Smooth muscle cell (in vitro differentiated cells): ENCODE results near the gene OPN4. TPM values are rescaled to one million over a fixed set of nuclear protein-coding genes. Genes with fewer than 3 reads are reported as not detected.

Source experiments
- DNase-seq: peaks from one replicate; lab custom pipeline; 2025; ENCODE audit not compliant: unreplicated experiment; lab: John Stamatoyannopoulos, UW
- H2AFZ ChIP-seq: fragments of 200-600 bp; sonication (generic); 2 replicates; pipeline ENCODE4 v1.6.0; 2016; ENCODE audit warnings: antibody characterized with exemption, low read depth, mild to moderate bottlenecking
- H3F3A ChIP-seq: fragments of 200-600 bp; sonication (generic); 2 replicates; pipeline ENCODE4 v1.6.0; 2017; ENCODE audit warnings: antibody characterized with exemption, low read depth
- H3K27ac ChIP-seq: fragments of 200-600 bp; sonication (generic); 2 replicates; pipeline ENCODE4 v1.5.1; 2016; ENCODE audit warnings: low read depth, mild to moderate bottlenecking
- H3K27me3 ChIP-seq: fragments of 200-600 bp; sonication (generic); 2 replicates; pipeline ENCODE4 v1.6.1; 2016; ENCODE audit warnings: low read depth, mild to moderate bottlenecking
- H3K36me3 ChIP-seq: fragments of 200-600 bp; sonication (generic); 2 replicates; pipeline ENCODE4 v1.5.1; 2016; ENCODE audit warnings: low read depth
- H3K4me1 ChIP-seq: fragments of 200-600 bp; sonication (generic); 2 replicates; pipeline ENCODE4 v1.5.1; 2016; ENCODE audit warnings: low read depth
- H3K4me2 ChIP-seq: fragments of 200-600 bp; sonication (generic); 2 replicates; pipeline ENCODE4 v1.6.0; 2016; ENCODE audit warnings: mild to moderate bottlenecking
- H3K4me3 ChIP-seq: fragments of 200-600 bp; sonication (generic); 2 replicates; pipeline ENCODE4 v1.5.1; 2016; ENCODE audit warnings: mild to moderate bottlenecking
- H3K79me2 ChIP-seq: fragments of 200-600 bp; sonication (generic); 2 replicates; pipeline ENCODE4 v1.6.0; 2016; ENCODE audit warnings: low read depth, mild to moderate bottlenecking
- H3K9ac ChIP-seq: fragments of 200-600 bp; sonication (generic); 2 replicates; pipeline ENCODE4 v1.6.0; 2016; ENCODE audit warnings: low read depth
- H3K9me3 ChIP-seq: fragments of 200-600 bp; sonication (generic); replicated peaks from 2 replicates; pipeline ENCODE4 v1.5.1; 2016; ENCODE audit warnings: low read depth
- H4K20me1 ChIP-seq: fragments of 200-600 bp; sonication (generic); 2 replicates; pipeline ENCODE4 v1.6.0; 2016; ENCODE audit warnings: low read depth
- WGBS: methylation state at CpG from one replicate; pipeline ENCODE4 v1.1.7; 2016; ENCODE audit warnings: low lambda C conversion rate; 5-methylcytosine and 5-hydroxymethylcytosine counted together
- polyA plus RNA-seq: library from polyadenylated mRNA; unstranded; fragments of >200 nt; fragmentation: Nextera tagmentation; extraction: Ambion mirVana; gene quantifications from 2 replicates; pipeline ENCODE4 v1.2.1, GENCODE V29; 2016
- total RNA-seq: library from RNA; depleted of rRNA; stranded (reverse); fragments of >200 nt; gene quantifications from 2 replicates; pipeline ENCODE4 v1.2.3, GENCODE V29; 2014
- TF ChIP-seq, protein P1 (sequence below): fragments of 200-600 bp; sonication (generic); IDR thresholded peaks from 2 replicates; pipeline ENCODE4 v1.5.1; 2017; ENCODE audit warnings: borderline replicate concordance, mild to moderate bottlenecking, antibody characterized with exemption; ENCODE audit not compliant: insufficient read depth, poor library complexity, severe bottlenecking

The OPN4 gene
- total and polyA plus RNA-seq, 2 experiments from 2014 or later, result not detected

DNA sequence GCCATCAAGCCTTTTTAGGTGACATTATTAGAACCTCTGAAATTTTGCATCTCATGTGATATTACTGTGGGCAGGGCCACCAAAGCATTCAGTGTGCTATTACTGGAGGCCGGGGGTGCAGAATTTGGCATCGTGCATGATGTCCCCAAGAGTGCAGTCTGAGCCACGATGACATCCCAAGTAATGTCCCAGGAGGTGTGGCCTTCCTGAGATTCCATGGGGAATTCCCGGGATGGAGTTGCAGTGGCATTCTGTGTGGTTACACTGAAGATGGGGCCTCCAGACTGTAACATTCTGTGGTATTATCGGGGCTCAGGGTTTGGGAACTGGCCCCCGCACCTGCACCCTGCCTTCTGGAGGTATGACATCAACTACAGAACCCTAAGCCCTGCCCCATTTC, 23.0 kb downstream of the OPN4 start:
- H4K20me1 ChIP-seq, result no peaks in the 10 kb centered on the region
- H3K4me3 ChIP-seq, result no peak overlapping the region
- no peaks in the 10 kb centered on the region for H3F3A ChIP-seq
- no peaks in the 10 kb centered on the region for H3K27me3 ChIP-seq
- no peak overlapping the region for H3K27ac ChIP-seq
- H3K9me3 ChIP-seq, result no peaks in the 10 kb centered on the region
- peaks cover 17% of the 10 kb centered on the region for H3K4me1 ChIP-seq
- no peak for DNase-seq
- H3K9ac ChIP-seq, result no peak overlapping the region
- 73% methylated on average over 6 of the region's 6 CpGs for WGBS
- no peak overlapping the region for H2AFZ ChIP-seq
- H3K4me2 ChIP-seq, result no peak overlapping the region
- TF ChIP-seq, protein P1, sequence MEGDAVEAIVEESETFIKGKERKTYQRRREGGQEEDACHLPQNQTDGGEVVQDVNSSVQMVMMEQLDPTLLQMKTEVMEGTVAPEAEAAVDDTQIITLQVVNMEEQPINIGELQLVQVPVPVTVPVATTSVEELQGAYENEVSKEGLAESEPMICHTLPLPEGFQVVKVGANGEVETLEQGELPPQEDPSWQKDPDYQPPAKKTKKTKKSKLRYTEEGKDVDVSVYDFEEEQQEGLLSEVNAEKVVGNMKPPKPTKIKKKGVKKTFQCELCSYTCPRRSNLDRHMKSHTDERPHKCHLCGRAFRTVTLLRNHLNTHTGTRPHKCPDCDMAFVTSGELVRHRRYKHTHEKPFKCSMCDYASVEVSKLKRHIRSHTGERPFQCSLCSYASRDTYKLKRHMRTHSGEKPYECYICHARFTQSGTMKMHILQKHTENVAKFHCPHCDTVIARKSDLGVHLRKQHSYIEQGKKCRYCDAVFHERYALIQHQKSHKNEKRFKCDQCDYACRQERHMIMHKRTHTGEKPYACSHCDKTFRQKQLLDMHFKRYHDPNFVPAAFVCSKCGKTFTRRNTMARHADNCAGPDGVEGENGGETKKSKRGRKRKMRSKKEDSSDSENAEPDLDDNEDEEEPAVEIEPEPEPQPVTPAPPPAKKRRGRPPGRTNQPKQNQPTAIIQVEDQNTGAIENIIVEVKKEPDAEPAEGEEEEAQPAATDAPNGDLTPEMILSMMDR, result no peak
- no peaks in the 10 kb centered on the region for H3K79me2 ChIP-seq
- no peaks in the 10 kb centered on the region for H3K36me3 ChIP-seq

DNA sequence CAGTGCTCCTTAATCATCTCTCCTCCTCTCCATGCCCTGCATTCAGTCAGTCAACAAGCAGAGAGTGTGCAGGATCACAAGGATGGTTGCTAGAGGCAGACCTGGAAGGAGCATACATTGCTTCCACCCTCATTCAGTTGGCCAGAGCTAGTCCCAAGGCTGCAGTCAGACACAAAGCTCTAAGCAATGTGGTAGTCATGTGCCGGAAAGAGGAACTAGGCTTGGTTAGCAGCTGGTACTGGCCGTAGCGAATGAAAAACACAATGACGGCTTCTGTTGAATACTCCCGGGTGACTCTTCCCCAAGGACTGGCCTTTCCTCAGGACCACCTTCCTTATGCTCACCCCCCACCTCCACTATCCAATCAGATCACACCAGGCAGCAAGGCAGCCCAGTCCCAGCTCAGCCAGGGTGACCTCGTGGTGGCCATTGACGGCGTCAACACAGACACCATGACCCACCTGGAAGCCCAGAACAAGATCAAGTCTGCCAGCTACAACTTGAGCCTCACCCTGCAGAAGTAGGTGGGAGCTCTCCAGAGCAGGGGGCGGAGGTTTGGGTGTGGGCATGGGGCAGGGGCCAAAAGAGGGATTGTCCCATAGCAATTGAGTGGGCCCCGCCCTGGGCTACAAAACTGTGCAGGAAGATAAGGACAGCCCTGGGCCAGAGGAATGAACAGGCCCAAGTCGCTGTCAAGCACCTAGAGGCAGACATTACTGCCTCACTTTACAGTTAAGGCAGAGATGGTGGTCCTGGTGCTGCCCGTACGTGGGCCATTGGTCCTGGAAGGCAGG, 24.8 kb downstream of the OPN4 start:
- TF ChIP-seq, protein P1, result no peak
- no peaks in the 10 kb centered on the region for H3K36me3 ChIP-seq
- H3K4me1 ChIP-seq, result peaks cover 4% of the 10 kb centered on the region
- H4K20me1 ChIP-seq, result no peaks in the 10 kb centered on the region
- DNase-seq, result no peak
- no peak overlapping the region for H3K4me2 ChIP-seq
- WGBS, result 92% methylated on average over 13 of the region's 13 CpGs
- no peaks in the 10 kb centered on the region for H3K9me3 ChIP-seq
- no peak overlapping the region for H3K9ac ChIP-seq
- H3K27me3 ChIP-seq, result no peaks in the 10 kb centered on the region
- H3K27ac ChIP-seq, result no peak overlapping the region
- H2AFZ ChIP-seq, result no peak overlapping the region
- H3F3A ChIP-seq, result no peaks in the 10 kb centered on the region
- H3K79me2 ChIP-seq, result no peaks in the 10 kb centered on the region
- H3K4me3 ChIP-seq, result no peak overlapping the region

DNA sequence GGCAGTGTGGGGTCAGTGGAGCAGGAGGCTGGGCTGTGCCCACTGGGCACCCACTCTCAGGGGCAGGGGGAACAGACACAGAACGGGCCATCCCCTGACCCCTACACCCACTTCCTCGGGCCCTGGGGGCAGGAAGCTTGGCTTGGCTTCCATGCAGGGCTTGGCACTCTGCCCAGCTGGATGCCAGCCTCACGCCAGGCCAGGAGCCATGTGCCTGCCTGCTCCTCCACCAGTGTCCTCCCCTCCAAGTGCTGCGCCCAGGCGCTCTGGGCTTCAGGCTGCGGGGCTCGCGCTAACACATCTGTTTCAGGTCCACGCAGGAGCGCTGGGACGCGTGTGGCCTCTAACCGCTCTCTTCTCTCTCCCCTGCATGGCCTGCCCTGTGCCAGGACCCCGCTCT, 26.7 kb downstream of the OPN4 start:
- no peak overlapping the region for H2AFZ ChIP-seq
- no peaks in the 10 kb centered on the region for H3K9me3 ChIP-seq
- H3K4me2 ChIP-seq, result no peak overlapping the region
- no peak for DNase-seq
- WGBS, result 88% methylated on average over 14 of the region's 14 CpGs
- no peaks in the 10 kb centered on the region for H3K79me2 ChIP-seq
- H3K27me3 ChIP-seq, result no peaks in the 10 kb centered on the region
- TF ChIP-seq, protein P1, result no peak
- no peak overlapping the region for H3K4me3 ChIP-seq
- H4K20me1 ChIP-seq, result no peaks in the 10 kb centered on the region
- no peak overlapping the region for H3K27ac ChIP-seq
- H3K9ac ChIP-seq, result no peak overlapping the region
- H3F3A ChIP-seq, result no peaks in the 10 kb centered on the region
- peaks cover 15% of the 10 kb centered on the region for H3K4me1 ChIP-seq
- no peaks in the 10 kb centered on the region for H3K36me3 ChIP-seq
